BLaER1 (cell line): ENCODE data around the gene CCSER1.

Source experiments
- H3K27ac ChIP-seq: shearing (Covaris generic); formaldehyde crosslinking; 2 replicates; pipeline ENCODE4 v1.8.1; 2022
- H3K27me3 ChIP-seq: shearing (Covaris generic); formaldehyde crosslinking; 2 replicates; pipeline ENCODE4 v1.8.1; 2022
- H3K36me3 ChIP-seq: shearing (Covaris generic); formaldehyde crosslinking; 2 replicates; pipeline ENCODE4 v1.8.1; 2022
- H3K4me1 ChIP-seq: shearing (Covaris generic); formaldehyde crosslinking; 2 replicates; pipeline ENCODE4 v1.8.1; 2022
- H3K4me2 ChIP-seq: shearing (Covaris generic); formaldehyde crosslinking; 2 replicates; pipeline ENCODE4 v1.8.1; 2022
- H3K4me3 ChIP-seq: shearing (Covaris generic); formaldehyde crosslinking; 2 replicates; pipeline ENCODE4 v1.8.1; 2022
- H3K9ac ChIP-seq: shearing (Covaris generic); formaldehyde crosslinking; 2 replicates; pipeline ENCODE4 v1.8.1; 2022
- H3K9me3 ChIP-seq: shearing (Covaris generic); formaldehyde crosslinking; 2 replicates; pipeline ENCODE4 v1.8.1; 2022
- H4K20me1 ChIP-seq: shearing (Covaris generic); formaldehyde crosslinking; 2 replicates; pipeline ENCODE4 v1.8.1; 2022
- Cebpa-rat ChIP-seq: shearing (Covaris generic); IDR thresholded peaks from 2 replicates; pipeline ENCODE4 v1.8.1; 2022

Gene CCSER1

GRCh38 chr4:91525621-91526020, 1398.4 kb downstream of the CCSER1 start:
- Histone ChIP-seq H3K27me3 (no peaks in the 10 kb centered on the region), H3K9ac (no peak overlapping the region), H4K20me1 (no peaks in the 10 kb centered on the region), H3K4me2 (no peak overlapping the region), H3K27ac (no peak overlapping the region), H3K4me1 (no peaks in the 10 kb centered on the region), H3K4me3 (no peak overlapping the region), H3K9me3 (no peaks in the 10 kb centered on the region), H3K36me3 (no peaks in the 10 kb centered on the region)
- TF ChIP-seq Cebpa-rat: no peak

DNA sequence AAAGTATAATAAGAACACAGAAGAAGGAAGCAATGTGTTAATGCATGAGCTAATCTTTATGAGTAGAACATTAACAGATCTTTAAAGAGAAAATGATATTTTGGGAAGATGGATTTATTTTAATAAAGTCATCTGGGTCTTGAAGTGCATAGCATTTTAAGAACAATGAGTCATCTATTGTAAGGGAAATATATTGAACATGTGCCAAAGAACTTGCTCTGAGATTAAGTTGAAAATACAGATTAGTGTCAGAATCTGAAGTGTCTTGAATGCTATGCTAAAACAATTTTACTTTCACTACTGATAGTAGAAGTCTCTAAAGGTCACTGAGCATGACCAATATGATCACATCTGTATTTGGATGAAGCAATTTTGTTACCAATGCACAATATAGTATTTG, 1399.9 kb downstream of the CCSER1 start:
- Histone ChIP-seq H3K4me1 (no peaks in the 10 kb centered on the region), H4K20me1 (no peaks in the 10 kb centered on the region), H3K27ac (no peak overlapping the region), H3K27me3 (no peaks in the 10 kb centered on the region), H3K9ac (no peak overlapping the region), H3K4me3 (no peak overlapping the region), H3K36me3 (no peaks in the 10 kb centered on the region), H3K9me3 (no peaks in the 10 kb centered on the region), H3K4me2 (no peak overlapping the region)
- no peak for TF ChIP-seq Cebpa-rat

DNA sequence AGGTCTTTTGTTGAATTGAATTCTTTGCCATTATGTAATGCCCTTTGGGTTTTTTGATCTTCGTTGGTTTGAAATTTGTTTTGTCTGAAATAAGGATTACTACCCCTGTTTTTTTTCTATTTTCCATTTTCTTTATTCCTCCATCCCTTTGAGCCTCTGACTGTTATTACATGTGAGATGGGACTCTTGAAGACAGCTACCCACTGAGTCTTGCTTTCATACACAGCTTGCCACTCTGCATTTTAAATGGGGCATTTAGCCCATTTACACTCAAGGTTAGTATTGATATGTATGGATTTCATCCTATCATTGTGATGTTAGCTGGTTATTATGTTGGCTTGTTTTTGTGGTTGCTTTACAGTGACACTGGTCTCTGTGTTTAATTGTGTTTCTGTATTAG, 1440.4 kb downstream of the CCSER1 start:
- Histone ChIP-seq H3K36me3 (no peaks in the 10 kb centered on the region), H3K27ac (no peak overlapping the region), H3K27me3 (no peaks in the 10 kb centered on the region), H3K9ac (no peak overlapping the region), H4K20me1 (no peaks in the 10 kb centered on the region), H3K9me3 (peaks cover 28% of the 10 kb centered on the region), H3K4me3 (no peak overlapping the region), H3K4me2 (no peak overlapping the region), H3K4me1 (no peaks in the 10 kb centered on the region)
- TF ChIP-seq Cebpa-rat: no peak

DNA sequence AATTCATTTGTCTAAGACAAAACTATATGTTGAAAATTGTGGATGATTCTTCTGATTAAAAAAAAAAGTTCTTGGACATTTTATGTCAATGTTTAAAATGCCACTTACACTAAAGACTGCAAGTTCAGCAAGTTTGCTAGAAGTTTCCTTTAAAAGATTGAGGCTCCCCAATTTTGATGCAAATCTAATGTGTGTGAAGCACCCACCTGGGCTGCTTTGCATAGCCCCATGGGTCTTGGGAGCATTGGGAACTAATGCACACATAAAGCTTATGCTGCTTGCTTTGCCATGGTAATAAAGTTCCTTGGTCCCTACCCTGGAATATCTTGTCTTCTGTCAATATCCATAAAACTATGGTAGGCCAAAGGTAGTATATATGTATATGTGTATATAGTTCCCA, 1450.7 kb downstream of the CCSER1 start:
- Histone ChIP-seq H3K4me2 (no peak overlapping the region), H3K27me3 (no peaks in the 10 kb centered on the region), H3K9ac (no peak overlapping the region), H4K20me1 (no peaks in the 10 kb centered on the region), H3K4me3 (no peak overlapping the region), H3K36me3 (no peaks in the 10 kb centered on the region), H3K9me3 (no peaks in the 10 kb centered on the region), H3K27ac (no peak overlapping the region), H3K4me1 (no peaks in the 10 kb centered on the region)
- no peak for TF ChIP-seq Cebpa-rat

DNA sequence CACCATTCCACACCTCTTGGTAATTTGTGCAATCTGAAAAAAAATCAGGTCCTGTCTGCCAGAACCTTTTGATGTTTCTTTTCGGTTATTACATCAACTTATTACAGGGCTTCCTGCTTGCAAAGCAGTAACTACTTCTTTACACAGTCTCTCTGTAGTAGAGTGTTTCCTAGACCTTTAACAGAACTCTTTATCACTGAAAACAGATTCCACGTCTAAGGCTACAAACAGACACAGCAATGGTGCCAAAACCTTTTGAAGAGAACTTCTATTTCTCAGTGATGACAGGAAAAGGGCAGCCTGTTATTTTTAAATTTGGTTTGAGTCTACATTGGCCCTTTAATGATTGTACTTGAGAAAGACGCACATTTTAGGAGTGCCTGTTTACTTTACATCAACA, 1463.1 kb downstream of the CCSER1 start:
- Histone ChIP-seq H4K20me1 (no peaks in the 10 kb centered on the region), H3K9ac (no peak overlapping the region), H3K27me3 (no peaks in the 10 kb centered on the region), H3K36me3 (no peaks in the 10 kb centered on the region), H3K4me3 (no peak overlapping the region), H3K4me1 (no peaks in the 10 kb centered on the region), H3K27ac (no peak overlapping the region), H3K4me2 (no peak overlapping the region), H3K9me3 (no peaks in the 10 kb centered on the region)
- no peak for TF ChIP-seq Cebpa-rat

DNA sequence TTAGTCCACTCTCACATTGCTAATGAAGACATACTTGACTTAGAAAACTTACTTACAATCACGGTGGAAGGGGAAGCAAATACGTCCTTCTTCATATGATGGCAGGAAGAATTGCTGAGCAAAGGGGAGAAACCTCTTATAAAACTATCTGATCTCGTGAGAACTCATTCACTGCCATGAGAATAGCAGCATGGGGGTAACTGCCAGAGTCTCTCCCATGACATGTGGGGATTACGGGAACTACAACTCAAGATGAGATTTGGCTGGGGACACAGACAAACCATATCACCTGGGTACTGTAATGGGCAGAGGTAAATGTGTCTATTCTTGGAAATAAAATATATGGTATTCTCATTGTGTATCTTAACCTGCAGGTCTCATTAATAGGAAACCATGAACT, 1464.9 kb downstream of the CCSER1 start:
- no peak for TF ChIP-seq Cebpa-rat
- Histone ChIP-seq H3K4me2 (no peak overlapping the region), H3K9ac (no peak overlapping the region), H3K4me1 (no peaks in the 10 kb centered on the region), H4K20me1 (no peaks in the 10 kb centered on the region), H3K27me3 (no peaks in the 10 kb centered on the region), H3K4me3 (no peak overlapping the region), H3K9me3 (no peaks in the 10 kb centered on the region), H3K27ac (no peak overlapping the region), H3K36me3 (no peaks in the 10 kb centered on the region)

- Histone ChIP-seq H3K4me2 (no peak overlapping the region), H3K27me3 (no peaks in the 10 kb centered on the region), H3K9me3 (no peaks in the 10 kb centered on the region), H3K36me3 (no peaks in the 10 kb centered on the region), H3K27ac (no peak overlapping the region), H3K4me1 (no peaks in the 10 kb centered on the region), H4K20me1 (no peaks in the 10 kb centered on the region), H3K9ac (no peak overlapping the region), H3K4me3 (no peak overlapping the region)
- no peak for TF ChIP-seq Cebpa-rat
These were observed 1469.5 kb downstream of the CCSER1 start for GRCh38 chr4:91596718-91597117.

DNA sequence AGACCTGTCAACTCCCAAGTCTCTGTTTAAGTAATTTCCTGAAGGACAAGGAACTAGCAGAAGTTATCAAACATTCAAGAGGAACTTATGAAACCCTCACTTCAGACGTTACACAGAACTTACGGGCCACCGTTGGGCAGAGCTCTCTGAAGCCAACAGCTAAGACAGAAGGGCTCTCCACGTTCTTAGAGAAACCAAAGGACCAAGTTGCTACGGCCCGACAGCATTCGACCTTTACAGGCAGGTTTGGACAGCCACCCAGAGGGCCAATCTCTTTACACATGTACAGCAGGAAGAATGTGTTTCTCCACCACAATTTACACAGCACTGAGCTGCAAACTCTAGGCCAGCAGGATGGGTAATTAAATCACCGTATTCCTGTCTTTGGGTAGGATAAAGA, 1471.5 kb downstream of the CCSER1 start:
- Histone ChIP-seq H3K9ac (no peak overlapping the region), H3K4me2 (no peak overlapping the region), H3K9me3 (no peaks in the 10 kb centered on the region), H3K27ac (no peak overlapping the region), H3K4me1 (no peaks in the 10 kb centered on the region), H4K20me1 (no peaks in the 10 kb centered on the region), H3K4me3 (no peak overlapping the region), H3K27me3 (no peaks in the 10 kb centered on the region), H3K36me3 (no peaks in the 10 kb centered on the region)
- TF ChIP-seq Cebpa-rat: no peak

- H3K36me3 ChIP-seq: no peaks in the 10 kb centered on the region
- no peaks in the 10 kb centered on the region for H3K27me3 ChIP-seq
- no peaks in the 10 kb centered on the region for H3K9me3 ChIP-seq
- H3K9ac ChIP-seq: no peak overlapping the region
- H3K4me1 ChIP-seq: no peaks in the 10 kb centered on the region
- no peak overlapping the region for H3K27ac ChIP-seq
- H3K4me3 ChIP-seq: no peak overlapping the region
- TF ChIP-seq Cebpa-rat: no peak
- no peaks in the 10 kb centered on the region for H4K20me1 ChIP-seq
- H3K4me2 ChIP-seq: no peak overlapping the region
These were observed 1473.1 kb downstream of the CCSER1 start for GRCh38 chr4:91600301-91600700.

GRCh38 chr4:91601401-91601800, 1474.2 kb downstream of the CCSER1 start:
- Histone ChIP-seq H3K4me1 (no peaks in the 10 kb centered on the region), H3K27ac (no peak overlapping the region), H4K20me1 (no peaks in the 10 kb centered on the region), H3K9me3 (no peaks in the 10 kb centered on the region), H3K4me2 (no peak overlapping the region), H3K9ac (no peak overlapping the region), H3K27me3 (no peaks in the 10 kb centered on the region), H3K4me3 (no peak overlapping the region), H3K36me3 (no peaks in the 10 kb centered on the region)
- no peak for TF ChIP-seq Cebpa-rat

GRCh38 chr4:91611782-91612181, 1484.6 kb downstream of the CCSER1 start:
- H3K4me2 ChIP-seq: no peak overlapping the region
- no peaks in the 10 kb centered on the region for H3K27me3 ChIP-seq
- H3K4me1 ChIP-seq: no peaks in the 10 kb centered on the region
- no peak overlapping the region for H3K27ac ChIP-seq
- H3K9me3 ChIP-seq: no peaks in the 10 kb centered on the region
- no peak overlapping the region for H3K4me3 ChIP-seq
- H3K9ac ChIP-seq: no peak overlapping the region
- no peaks in the 10 kb centered on the region for H3K36me3 ChIP-seq
- no peaks in the 10 kb centered on the region for H4K20me1 ChIP-seq
- TF ChIP-seq Cebpa-rat: no peak
